ENCODE measurements around the gene FBN1. TPM values are rescaled to one million over a fixed set of nuclear protein-coding genes. Genes with fewer than 3 reads are reported as not detected.

Gene FBN1
- total RNA-seq, 2 donors from 2014 or later, result 0.91 to 1.6 TPM

DNA sequence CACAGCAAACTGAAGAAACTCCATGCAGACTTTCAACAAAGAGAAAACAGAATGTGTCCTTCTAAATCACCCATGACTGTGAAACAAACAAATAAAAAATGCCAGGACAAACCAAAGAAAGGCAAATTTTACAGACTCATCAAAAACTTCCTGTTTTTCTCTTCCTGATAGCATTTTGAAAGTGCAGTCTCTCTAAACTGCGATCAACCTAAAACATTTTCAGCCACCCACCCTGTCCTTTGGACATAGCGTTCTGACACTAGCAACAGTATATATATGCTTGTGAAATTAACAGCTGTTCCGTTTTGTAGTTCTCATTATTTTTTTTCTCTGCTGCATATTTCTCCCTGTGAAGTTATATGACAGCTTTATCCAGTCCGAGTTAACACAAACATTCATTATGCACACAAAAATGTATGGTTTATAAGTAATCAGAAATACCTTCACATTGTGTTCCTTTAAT, 151.7 kb downstream of the FBN1 start:
- no peak overlapping the region for H3K27ac Mint-ChIP-seq
- no peaks in the 10 kb centered on the region for H3K36me3 Mint-ChIP-seq (ENCODE audit: low read depth)
- ATAC-seq (replicated peaks), result no peak
- no peaks in the 10 kb centered on the region for H3K4me1 Mint-ChIP-seq
- no peak overlapping the region for H3K4me3 Mint-ChIP-seq
- no peaks in the 10 kb centered on the region for H3K27me3 Mint-ChIP-seq
- no peaks in the 10 kb centered on the region for H3K9me3 Mint-ChIP-seq

DNA sequence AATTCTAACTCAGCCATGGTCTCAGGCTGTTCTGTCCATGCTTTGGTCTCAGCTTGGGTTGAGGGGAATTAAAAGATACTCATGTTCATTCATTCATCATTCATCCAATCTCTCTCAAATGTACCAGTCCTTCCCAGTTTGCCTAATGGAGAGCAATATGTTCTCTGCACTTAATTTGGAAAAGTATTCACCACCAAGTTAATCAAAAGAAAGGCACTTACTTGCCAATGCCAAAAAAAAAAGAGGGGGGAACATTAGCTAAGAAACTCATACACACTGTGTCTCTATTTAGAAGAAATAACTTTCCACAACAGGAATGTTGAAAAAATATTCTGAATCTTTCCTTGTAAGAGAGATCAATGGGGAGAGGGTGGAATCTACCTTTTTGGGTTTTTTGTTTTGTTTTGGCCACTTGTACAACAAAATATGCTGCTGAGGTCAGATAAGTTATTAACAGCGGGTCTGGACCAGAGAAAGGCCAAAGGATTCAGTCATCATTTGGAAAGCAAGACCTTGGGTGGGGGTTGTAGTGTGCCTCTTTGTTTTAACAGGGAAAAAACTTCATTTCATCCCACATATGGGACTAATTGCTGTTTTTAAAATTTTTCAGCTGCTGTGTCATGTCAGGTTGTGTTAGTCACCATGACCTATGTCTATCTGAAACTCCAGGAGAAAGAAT, 152.3 kb downstream of the FBN1 start:
- H3K4me3 Mint-ChIP-seq, result no peak overlapping the region
- H3K27ac Mint-ChIP-seq, result no peak overlapping the region
- no peaks in the 10 kb centered on the region for H3K27me3 Mint-ChIP-seq
- H3K4me1 Mint-ChIP-seq, result no peaks in the 10 kb centered on the region
- no peaks in the 10 kb centered on the region for H3K36me3 Mint-ChIP-seq (ENCODE audit: low read depth)
- no peaks in the 10 kb centered on the region for H3K9me3 Mint-ChIP-seq
- ATAC-seq (replicated peaks), result no peak

DNA sequence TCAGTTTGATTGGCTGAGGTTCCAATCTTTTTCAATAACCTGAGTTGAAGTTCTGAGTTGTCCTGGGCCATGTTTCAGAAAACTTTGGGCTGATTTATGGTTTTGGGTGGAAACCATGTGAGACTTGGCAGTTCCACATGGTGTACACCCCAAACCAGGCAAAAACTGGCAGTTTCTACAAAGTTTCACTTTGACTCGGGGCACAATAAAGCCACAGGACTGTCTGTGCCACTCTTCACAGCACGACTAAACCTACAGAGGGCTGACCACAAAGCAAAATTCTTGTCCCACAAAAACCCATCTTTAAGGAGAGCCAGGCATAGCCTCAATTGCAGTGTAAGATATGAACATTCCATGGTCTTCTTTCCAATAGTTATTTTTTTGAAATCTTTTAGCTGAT, 159.3 kb downstream of the FBN1 start:
- Mint-ChIP-seq H3K4me3 (no peak overlapping the region), H3K36me3 (ENCODE audit: low read depth) (no peaks in the 10 kb centered on the region), H3K4me1 (peaks cover 4% of the 10 kb centered on the region), H3K27me3 (peaks cover 3% of the 10 kb centered on the region), H3K27ac (no peak overlapping the region), H3K9me3 (no peaks in the 10 kb centered on the region)
- ATAC-seq (replicated peaks), result no peak

DNA sequence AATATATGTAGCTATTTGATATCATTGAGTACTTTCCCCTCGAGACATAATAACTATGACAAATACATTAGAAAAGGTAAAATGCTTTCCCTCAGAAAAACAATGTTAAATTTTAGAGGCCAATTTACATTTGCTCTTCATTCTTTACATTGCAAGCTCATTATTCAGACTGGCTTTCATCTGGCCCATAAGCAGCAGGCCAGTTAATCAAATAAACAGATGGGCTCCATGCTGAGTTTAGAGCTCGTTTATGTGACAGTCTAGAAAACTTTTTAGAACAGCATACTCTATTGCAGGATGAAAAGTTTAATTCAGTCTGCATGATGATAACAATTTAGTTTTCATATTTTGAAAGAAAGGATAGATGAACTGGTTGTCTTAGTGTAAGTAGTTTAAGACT, 163.7 kb downstream of the FBN1 start:
- H3K4me1 Mint-ChIP-seq, result peaks cover 4% of the 10 kb centered on the region
- H3K36me3 Mint-ChIP-seq (ENCODE audit: low read depth), result no peaks in the 10 kb centered on the region
- H3K27me3 Mint-ChIP-seq, result peaks cover 3% of the 10 kb centered on the region
- no peak overlapping the region for H3K4me3 Mint-ChIP-seq
- H3K9me3 Mint-ChIP-seq, result no peaks in the 10 kb centered on the region
- no peak for ATAC-seq (replicated peaks)
- no peak overlapping the region for H3K27ac Mint-ChIP-seq

DNA sequence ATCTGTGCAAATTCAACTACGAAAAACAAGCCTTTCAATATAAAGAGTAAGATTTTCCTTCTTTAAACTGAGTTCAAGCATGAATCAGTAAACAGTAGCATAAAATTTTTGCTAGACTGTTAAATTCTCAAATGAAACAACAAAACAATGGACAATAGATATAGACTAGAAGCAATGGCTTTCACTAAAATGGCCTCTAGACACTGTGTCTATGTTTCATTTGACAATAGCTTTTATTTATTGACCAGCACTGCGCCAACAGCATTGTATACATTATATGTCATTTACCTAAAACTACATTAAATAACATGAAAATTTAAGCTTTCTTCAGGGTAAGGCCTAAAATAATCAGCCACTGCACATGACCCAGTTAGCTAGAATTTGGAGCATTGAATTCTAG, 165.8 kb downstream of the FBN1 start:
- no peak for ATAC-seq (replicated peaks)
- H3K27me3 Mint-ChIP-seq, result peaks cover 3% of the 10 kb centered on the region
- no peaks in the 10 kb centered on the region for H3K36me3 Mint-ChIP-seq (ENCODE audit: low read depth)
- no peak overlapping the region for H3K27ac Mint-ChIP-seq
- H3K4me3 Mint-ChIP-seq, result no peak overlapping the region
- H3K4me1 Mint-ChIP-seq, result no peaks in the 10 kb centered on the region
- H3K9me3 Mint-ChIP-seq, result no peaks in the 10 kb centered on the region

DNA sequence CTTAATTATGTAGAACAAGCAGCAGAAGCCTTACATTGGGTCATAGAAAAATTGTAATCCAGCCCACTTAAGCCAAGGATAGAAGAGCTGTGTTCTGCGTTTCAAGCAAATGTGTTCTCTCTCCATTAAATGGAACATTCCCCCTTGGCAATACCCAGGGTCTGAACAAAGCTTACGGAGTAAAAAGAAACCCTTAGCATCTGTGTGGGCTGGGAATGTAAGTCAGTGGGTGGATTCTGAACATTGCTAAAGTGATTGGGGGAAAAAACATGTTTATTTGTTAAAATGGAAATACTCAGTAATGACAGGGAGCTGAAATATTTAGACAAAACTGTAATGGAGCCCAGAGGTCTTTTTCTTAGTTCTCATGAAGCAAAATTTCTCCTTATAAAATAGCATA, 166.9 kb downstream of the FBN1 start:
- H3K9me3 Mint-ChIP-seq, result no peaks in the 10 kb centered on the region
- no peaks in the 10 kb centered on the region for H3K4me1 Mint-ChIP-seq
- peaks cover 3% of the 10 kb centered on the region for H3K27me3 Mint-ChIP-seq
- no peak for ATAC-seq (replicated peaks)
- H3K27ac Mint-ChIP-seq, result no peak overlapping the region
- no peaks in the 10 kb centered on the region for H3K36me3 Mint-ChIP-seq (ENCODE audit: low read depth)
- no peak overlapping the region for H3K4me3 Mint-ChIP-seq

DNA sequence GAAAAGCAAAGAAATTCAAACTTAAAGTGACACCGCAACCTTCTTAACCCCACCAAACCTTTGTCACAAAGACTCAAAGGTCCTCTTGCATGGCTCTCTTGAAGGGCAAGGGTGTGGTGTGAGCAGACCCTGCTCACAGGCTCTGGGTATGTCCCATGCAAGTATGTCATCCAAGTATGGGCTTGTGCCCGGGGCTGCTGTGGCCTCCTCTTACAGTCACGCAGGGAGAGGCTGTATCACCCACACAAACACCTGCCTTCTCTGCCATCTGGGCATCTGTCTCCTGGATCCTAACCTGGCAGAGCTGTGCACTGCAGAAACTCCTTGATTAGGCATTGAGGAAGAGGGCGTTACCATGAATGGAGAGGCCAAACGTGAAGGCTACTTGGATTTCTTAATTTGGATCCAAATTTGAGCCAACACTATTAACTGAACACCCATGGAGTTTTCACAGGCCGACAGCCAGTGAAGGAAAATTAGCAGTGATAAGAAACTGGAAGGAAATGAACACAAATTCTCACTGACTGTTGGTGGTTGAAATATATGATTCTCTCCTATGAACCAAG, 167.6 kb downstream of the FBN1 start:
- no peaks in the 10 kb centered on the region for H3K9me3 Mint-ChIP-seq
- H3K27ac Mint-ChIP-seq, result no peak overlapping the region
- H3K4me1 Mint-ChIP-seq, result no peaks in the 10 kb centered on the region
- H3K27me3 Mint-ChIP-seq, result peaks cover 3% of the 10 kb centered on the region
- ATAC-seq (replicated peaks), result no peak
- H3K36me3 Mint-ChIP-seq (ENCODE audit: low read depth), result no peaks in the 10 kb centered on the region
- H3K4me3 Mint-ChIP-seq, result no peak overlapping the region

DNA sequence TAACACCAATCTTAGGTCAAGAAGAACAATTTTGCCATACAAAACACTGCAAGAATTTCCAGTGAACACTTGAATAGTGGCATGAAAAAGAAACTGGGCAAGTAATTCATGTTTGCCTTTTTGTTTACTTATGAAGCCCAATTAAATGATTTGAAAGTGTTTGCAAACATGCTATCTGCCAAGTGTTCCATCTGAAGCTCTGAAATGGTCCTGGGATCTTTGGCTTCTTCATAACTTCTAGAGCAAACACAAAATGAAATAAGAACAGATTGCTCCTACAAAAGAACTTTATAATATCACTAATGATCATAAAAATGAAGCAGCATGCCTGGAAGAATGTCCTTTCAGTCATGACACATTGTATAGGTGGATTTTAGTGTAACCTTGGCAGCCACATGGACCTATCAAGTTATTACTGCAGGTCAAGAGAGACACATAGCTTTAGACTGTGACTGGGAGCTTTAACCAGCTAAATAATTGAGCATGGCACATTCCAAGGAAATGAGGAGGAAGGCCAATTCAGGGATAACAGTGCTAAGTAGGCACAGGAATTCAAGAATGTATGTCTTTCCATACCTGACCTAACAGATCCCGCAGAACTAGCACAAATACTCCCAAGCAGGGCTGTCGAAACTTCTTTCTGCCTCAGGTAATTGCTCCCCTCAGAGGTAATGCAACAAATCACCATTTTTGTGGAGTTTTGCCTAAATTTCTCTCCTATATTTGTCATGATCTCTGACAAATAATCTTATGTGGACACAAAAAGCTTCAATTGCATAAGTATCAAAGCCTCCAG, 169.7 kb downstream of the FBN1 start:
- H3K4me1 Mint-ChIP-seq, result no peaks in the 10 kb centered on the region
- H3K9me3 Mint-ChIP-seq, result no peaks in the 10 kb centered on the region
- no peak overlapping the region for H3K4me3 Mint-ChIP-seq
- H3K27ac Mint-ChIP-seq, result no peak overlapping the region
- H3K27me3 Mint-ChIP-seq, result no peaks in the 10 kb centered on the region
- no peaks in the 10 kb centered on the region for H3K36me3 Mint-ChIP-seq (ENCODE audit: low read depth)
- no peak for ATAC-seq (replicated peaks)

DNA sequence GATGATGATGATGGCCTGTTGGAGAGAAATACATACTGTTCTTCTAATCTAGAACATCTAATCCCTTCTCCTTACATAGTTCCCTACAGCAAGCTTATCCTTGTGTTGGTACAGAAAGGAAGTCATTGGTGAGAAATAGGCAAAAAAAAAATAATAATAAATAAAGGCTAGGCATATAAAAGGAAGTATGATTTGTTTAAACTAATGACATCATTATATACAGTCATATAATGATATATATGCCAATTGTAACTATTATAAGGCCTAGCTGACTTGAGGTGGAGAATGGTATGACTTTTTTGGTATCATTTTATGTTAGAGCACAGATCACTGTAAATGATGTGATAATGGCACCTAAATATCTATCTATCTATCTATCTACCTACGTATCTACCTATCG, 171.8 kb downstream of the FBN1 start:
- Mint-ChIP-seq H3K9me3 (no peaks in the 10 kb centered on the region), H3K27ac (no peak overlapping the region), H3K4me1 (no peaks in the 10 kb centered on the region), H3K4me3 (no peak overlapping the region), H3K36me3 (ENCODE audit: low read depth) (no peaks in the 10 kb centered on the region), H3K27me3 (no peaks in the 10 kb centered on the region)
- ATAC-seq (replicated peaks), result no peak

DNA sequence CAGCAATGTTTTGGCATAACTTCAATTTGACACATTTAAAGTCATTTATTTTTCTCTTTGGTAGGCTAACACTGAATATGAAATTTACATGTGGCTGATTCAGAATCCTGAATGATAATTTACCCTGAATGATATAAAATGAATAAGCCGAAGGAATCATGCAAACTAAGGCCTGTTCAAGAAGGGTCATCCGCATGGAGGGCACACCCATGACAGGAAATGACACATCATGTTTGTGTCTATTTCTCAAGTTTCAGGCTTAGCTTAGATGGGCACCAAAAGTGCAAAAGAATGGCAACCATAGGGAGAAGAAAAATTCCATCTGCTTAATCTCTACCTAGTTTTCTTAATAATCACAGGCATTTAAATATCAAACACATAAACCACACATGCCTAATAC, 172.8 kb downstream of the FBN1 start:
- H3K4me3 Mint-ChIP-seq, result no peak overlapping the region
- H3K27ac Mint-ChIP-seq, result no peak overlapping the region
- no peaks in the 10 kb centered on the region for H3K36me3 Mint-ChIP-seq (ENCODE audit: low read depth)
- no peaks in the 10 kb centered on the region for H3K4me1 Mint-ChIP-seq
- H3K9me3 Mint-ChIP-seq, result no peaks in the 10 kb centered on the region
- ATAC-seq (replicated peaks), result no peak
- H3K27me3 Mint-ChIP-seq, result no peaks in the 10 kb centered on the region

DNA sequence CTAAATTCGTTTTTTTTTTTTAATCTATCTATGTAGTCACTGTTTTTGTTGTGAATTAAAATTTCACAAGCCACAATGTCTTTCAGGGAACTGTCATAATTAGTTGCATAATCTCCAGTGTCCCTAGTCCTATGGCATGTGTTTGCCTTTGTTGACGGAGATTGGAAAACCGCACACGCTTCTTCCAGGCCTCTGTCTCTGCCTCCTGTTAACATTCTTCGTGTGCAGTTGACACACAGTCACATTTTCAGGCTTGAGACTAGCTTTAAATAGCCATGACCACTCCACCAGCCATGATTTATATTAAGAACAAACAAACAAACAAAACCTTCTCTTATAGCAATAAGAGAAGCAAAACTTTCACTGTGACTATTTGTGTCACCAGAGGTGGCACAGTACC, 174.4 kb downstream of the FBN1 start:
- H3K4me1 Mint-ChIP-seq, result no peaks in the 10 kb centered on the region
- ATAC-seq (replicated peaks), result no peak

DNA sequence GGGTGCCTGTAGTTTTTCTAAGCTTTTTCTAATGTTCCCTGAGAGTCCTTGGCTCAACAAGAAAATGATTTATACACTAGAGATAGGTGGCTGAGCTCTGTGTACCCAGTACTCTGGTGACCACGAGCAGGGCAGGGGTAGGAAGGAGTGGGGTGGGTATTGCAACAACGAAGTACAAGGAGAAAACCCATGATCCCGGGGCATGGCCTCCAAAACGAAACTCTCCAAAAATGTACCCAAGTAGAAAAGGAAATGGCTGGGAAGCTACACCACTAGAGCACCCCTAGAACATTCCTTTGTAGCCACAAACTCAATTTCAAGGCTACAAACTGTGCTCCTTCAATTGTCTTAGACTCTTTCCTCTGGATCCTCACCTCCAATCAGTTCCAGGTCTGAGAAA, 175.4 kb downstream of the FBN1 start:
- no peak for ATAC-seq (replicated peaks)
- Mint-ChIP-seq H3K4me1 (no peaks in the 10 kb centered on the region), H3K27ac (no peak overlapping the region), H3K9me3 (no peaks in the 10 kb centered on the region), H3K4me3 (no peak overlapping the region), H3K27me3 (no peaks in the 10 kb centered on the region), H3K36me3 (ENCODE audit: low read depth) (no peaks in the 10 kb centered on the region)

More for the DNA sequence above, 174.4 kb downstream of the FBN1 start:
- Mint-ChIP-seq H3K36me3 (ENCODE audit: low read depth) (no peaks in the 10 kb centered on the region), H3K9me3 (no peaks in the 10 kb centered on the region), H3K27ac (no peak overlapping the region), H3K27me3 (no peaks in the 10 kb centered on the region), H3K4me3 (no peak overlapping the region)

DNA sequence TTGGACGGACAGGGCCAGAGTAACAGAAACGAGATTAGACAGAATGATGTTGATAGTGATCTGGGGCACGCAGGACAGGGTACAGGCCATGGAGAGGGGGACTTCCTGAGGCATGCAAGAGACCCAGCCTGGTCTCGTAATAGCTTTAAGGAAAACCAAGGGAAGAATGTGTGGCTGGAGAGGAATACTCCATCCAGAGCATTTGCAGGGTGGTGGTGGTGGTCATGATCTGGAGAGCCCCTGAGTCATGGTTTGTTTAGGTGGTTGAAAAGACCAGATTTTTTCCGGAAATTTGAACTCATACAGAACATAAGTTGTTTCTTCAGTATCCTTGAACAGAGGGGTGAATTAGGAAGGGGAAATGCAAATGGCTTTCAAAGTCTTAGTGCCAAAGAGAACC, 175.8 kb downstream of the FBN1 start:
- Mint-ChIP-seq H3K27me3 (no peaks in the 10 kb centered on the region), H3K4me3 (no peak overlapping the region), H3K4me1 (no peaks in the 10 kb centered on the region), H3K36me3 (ENCODE audit: low read depth) (no peaks in the 10 kb centered on the region), H3K27ac (no peak overlapping the region), H3K9me3 (no peaks in the 10 kb centered on the region)
- no peak for ATAC-seq (replicated peaks)

DNA sequence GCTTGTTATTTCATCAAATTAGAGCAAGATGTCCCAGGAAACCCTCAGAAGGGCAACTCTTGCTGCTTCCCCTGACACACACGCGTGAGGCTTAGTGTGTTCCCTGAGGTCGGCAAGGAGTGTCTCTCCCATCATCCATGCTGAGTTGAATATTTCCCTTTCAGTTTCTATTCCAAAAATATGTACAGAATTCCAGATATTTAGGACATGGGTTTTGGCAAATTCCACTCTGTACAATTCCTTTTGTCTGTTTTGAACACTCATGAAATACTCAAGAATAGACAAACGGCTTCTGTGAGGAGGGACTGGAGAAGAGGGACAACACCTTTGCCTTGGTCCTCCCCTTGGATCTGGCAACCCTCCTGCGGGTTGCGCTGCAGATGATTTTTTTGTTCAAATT, 176.2 kb downstream of the FBN1 start:
- Mint-ChIP-seq H3K36me3 (ENCODE audit: low read depth) (no peaks in the 10 kb centered on the region), H3K4me1 (no peaks in the 10 kb centered on the region), H3K27ac (no peak overlapping the region), H3K27me3 (no peaks in the 10 kb centered on the region), H3K9me3 (no peaks in the 10 kb centered on the region), H3K4me3 (no peak overlapping the region)
- ATAC-seq (replicated peaks), result no peak

DNA sequence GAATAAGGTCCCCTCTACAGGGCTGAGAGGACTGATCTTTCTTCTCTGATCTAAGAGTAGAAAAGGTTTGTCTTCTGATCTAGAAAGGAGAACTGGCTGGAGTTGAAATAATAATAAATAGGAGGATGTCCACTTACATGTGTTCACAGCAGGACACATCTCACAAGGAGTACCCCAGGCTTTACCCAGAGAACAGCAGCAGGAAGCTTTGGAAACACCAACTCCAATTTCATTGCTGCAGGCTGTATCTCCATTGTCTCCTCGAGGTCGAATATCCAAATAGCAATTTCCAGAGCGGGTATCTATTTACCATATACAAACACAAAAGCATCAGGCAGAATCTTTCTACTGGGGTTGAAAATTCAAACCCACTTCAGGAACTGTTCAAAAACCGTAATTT, 177.7 kb downstream of the FBN1 start:
- Mint-ChIP-seq H3K9me3 (no peaks in the 10 kb centered on the region), H3K4me3 (no peak overlapping the region), H3K36me3 (ENCODE audit: low read depth) (no peaks in the 10 kb centered on the region), H3K27me3 (no peaks in the 10 kb centered on the region), H3K4me1 (no peaks in the 10 kb centered on the region), H3K27ac (no peak overlapping the region)
- no peak for ATAC-seq (replicated peaks)

Measured in activated T-helper 17 cell treated with anti-CD3 and anti-CD28 coated beads, Interleukin-2, amount 50 U/mL, for 72 hours (primary cell).